ENCODE data around the gene LCN6.
A peak's percentile ranks its signal among the peaks of the same experiment; 100 is the strongest.
"Not testable (repeated sequence)": the region's sequence is repeated elsewhere in the genome, so short reads cannot be mapped to it uniquely, and the experiment has no call there.

The LCN6 gene

DNA sequence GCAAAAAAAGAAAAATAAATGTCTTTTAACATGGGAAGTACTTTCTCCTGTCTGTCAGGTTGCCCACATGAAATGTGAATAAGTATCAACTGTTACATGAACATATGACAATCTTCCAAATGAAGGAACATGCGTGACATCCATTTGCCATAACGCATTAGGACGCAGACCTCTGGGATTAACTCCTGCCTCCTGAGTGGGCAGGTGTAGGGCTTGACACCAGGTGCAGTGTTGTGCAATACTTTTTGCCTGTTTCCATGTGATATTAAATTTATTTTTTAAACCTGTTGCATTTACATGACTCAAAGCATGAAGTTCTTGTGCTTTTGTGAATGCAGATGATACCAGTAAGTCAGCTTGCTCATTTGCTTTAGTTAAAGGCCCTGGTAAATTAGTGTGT lies 34.1 kb upstream of the LCN6 start:
- no peak for DNase-seq

DNA sequence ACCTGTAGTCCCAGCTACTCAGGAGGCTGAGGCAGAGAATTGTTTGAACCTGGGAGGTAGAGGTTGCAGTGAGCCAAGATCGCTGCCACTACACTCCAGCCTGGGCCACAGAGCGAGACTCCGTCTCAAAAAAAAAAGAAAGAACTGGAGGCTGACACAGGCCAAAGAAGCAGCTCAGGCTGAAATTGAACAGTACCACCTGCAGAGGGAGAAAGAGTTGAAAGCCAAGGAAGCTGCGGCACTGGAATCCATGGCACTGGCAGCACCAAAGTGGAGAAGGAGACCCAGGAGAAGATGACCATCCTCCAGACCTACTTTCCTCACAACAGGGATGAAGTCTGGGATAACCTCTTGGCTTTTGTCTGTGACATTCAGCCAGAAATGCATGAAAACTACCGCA lies 31.5 kb upstream of the LCN6 start:
- no peak for DNase-seq

DNA sequence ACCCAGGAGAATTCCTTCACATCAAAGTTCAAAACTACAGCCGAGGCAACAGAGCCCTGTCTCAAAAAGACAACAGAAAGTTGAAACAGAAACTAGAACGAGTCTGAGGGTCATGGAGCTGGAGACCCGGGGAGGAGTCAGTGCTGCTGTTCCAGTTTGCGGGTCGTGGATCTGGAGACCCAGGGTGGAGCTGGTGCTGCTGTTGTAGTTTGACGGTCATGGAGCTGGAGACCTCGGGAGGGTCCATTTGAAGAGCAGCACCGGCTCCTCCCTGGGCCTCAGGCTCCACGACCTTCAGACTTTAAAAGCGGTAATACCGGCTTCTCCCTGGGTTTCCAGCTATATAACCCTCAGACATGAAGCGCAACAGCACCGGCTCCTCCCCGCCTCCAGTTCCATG lies 29.0 kb upstream of the LCN6 start:
- no peak for DNase-seq

DNA sequence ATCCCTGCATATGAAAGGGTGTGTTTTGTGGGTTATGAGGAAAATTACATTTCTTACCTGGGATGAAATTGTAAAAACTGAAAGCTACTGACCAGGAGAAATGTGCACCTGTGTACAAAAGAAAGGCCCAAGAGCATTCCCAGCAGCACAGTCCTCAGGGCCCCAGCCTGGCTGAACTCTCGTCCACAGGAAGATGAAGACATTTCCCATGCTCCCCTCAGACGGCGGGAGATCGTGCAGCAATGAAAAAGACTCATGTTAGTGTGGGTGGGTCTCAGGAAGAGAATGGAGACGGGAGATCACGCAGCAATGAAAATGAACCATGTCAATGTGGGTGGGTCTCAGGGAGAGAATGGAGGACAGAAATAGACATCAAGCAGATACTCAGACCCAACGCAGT lies 28.6 kb upstream of the LCN6 start:
- no peak for DNase-seq

DNA sequence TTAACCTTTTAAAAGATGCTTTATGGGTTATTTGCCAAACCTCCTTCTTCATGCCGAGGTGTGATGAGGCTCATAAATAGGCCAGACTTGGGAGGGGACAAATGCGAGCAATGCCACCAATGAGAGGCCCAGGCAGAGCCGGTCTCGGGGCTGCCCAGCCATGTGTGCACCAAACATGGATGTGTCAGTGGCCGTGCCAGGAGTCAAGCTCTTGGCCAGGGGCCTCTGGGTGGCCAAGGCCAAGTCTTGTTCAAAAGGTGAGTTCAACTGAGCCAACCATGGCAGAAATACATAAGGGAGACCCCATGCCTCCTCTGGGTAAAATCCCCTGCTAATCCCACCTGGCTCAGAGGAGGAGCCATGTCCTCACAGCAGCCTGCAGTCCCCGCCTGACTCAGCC lies 26.9 kb upstream of the LCN6 start:
- DNase-seq: no peak

DNA sequence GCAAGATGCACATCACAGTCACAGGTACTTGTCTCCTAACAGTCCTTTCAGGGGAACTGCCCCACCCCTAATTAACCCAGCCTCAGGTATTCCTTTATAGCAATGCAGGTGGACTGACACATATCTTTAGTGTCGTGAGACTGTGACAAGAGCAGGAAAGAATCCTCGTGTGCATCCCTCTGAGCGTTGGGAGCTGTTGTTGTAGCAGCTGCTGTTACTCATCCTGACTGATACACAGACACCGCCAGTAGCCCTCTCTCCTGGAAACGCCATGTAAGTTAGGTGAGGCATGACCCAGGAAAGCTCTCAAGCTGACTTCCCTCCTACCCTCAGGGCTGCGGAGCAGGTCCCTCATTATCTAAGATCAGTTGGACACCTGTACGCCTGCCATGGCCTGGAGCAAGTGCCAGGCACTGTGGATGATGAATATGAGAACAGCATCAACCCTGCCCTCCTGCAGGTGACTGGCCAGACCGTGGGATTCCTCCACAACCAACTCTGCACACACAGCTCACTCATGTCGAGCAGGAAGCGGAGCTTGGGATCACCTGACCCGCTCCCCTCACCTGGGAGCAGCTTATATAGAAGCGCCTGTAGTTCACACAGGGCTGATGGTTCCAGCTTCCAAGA lies 26.2 kb upstream of the LCN6 start:
- DNase-seq: no peak

DNA sequence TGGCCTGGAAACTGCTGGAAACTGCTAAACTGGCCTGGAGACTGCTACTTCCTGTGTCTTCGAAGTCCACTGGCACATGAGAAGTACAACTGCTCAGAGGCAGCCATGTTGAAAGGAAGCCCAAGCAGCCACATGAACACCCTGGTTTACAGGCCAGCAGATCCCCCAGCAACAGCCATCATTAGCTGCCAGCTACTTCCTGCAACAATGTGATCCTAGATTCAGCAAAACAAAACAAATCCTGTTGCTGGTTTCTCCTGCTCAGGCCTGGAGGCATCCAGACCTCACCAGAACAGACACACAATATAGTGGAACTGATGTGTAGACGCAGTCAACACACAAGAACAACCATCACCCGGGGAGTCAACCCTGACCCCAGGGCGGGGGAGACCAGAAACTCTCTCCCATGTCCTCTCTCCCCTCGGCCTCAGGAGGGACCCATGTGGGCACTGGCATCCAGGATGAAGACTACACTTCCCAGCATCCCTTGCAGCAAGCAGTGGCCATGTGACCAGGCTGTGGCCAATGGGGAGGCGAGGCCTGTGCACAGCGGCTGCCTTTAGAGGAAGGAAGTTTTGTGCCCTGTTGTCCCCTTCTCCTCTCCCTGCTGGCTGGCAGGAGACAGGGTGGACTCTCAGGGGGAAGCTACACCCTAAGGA lies 25.2 kb upstream of the LCN6 start:
- DNase-seq: no peak

DNA sequence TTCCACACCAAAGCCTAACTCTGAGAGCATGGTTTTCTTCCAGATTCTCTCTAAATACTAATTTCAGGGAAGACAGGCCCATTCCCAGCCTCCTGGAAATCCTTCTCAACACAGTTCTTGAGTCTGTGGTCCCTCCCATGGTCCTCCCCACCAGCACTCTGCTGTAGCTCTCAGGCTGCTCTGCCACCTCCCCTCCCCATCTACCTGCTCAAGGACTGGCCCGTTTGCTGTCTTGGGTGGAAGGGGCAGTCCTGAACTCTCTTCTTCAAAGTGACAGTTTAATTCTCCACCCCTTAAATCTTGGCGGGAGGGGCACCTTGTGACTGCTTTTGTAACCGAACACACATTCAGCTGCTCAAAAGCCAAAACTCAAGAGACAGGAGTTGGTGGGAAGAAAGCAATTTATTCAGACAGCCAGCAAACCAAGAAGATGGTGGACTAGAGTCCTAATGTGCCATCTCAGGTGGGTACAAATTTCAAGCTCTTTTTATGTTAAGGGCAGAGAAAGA lies 23.6 kb upstream of the LCN6 start:
- DNase-seq: no peak

DNA sequence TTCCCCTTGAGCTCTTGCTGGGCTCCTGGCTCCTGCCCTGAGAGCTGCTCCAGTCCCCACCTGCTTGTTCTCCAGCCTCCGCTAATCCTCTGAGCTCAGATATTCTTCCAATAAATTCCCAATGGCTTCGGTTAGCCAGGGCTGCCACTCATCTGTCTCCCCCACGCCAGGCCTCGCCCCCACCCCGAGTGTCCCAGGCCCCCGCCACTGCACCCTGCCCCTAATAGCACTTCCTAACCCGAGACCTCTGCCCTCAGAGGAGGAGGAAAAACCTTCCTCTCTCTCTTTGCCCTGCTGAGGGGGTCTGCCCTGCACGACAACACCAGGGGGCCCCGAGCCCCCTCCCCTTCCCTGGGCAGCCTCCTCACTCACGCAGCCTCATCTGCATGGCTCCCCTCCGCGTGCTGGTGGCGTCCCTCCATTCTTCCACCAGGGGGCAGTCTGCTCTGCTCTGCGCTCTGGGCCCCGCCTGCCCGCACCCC lies 21.4 kb upstream of the LCN6 start:
- peak; percentile 26 for DNase-seq

DNA sequence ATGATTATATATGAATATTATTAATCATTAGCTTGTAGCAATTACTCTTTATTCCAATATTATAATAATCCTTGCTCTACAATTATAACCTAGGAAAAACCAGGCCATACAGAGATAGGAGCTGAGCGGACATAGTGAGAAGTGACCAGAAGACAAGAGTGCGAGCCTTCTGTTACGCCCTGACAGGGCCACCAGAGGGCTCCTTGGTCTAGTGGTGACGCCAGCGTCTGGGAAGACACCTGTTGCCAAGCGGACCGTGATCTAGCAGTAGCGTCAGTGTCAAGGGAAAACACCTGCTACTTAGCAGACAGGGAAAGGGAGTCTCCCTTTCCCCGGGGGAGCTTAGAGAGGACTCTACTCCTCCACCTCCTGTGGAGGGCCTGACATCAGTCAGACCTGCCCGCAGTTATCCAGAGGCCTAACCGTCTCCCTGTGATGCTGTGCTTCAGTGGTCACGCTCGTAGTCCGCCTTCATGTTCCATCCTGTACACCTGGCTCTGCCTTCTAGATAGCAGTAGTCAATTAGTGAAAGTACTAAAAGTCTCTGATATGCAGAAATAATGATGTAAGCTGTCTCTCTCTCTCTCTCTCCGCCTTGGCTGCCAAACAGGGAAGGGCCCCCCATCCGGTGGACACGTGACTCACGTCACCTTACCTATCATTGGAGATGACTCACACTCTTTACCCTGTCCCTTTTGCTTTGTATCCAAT lies 18.2 kb upstream of the LCN6 start:
- peak; percentile 32 for DNase-seq

DNA sequence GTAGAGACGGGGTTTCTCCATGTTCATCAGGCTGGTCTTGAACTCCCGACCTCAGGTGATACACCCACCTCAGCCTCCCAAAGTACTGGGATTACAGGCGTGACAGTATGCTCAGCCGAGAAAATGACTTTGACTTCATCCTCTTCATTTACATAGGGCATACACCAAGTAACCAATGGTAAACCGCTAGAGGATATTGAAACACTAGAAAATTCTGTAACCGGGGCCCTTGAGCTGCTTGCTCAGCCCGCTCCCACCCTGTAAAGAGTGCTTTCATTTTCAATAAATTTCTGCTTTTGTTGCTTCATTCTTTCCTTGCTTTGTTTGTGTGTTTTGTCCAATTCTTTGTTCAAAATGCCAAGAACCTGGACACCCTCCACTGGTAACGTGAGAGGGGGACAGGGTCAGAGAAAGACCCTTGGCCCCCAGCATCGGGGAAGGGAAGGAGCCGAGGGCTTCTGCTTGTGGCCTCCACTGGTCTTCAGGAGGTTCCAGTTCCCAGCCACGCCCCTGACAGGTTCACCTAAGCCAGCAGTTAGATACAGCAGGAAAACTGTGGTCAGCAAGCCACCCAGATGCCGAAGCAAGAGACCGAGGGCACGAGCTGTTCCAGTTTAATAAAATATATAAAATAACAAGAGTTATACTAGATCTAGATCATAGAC lies 17.6 kb upstream of the LCN6 start:
- DNase-seq: not testable (repeated sequence)

DNA sequence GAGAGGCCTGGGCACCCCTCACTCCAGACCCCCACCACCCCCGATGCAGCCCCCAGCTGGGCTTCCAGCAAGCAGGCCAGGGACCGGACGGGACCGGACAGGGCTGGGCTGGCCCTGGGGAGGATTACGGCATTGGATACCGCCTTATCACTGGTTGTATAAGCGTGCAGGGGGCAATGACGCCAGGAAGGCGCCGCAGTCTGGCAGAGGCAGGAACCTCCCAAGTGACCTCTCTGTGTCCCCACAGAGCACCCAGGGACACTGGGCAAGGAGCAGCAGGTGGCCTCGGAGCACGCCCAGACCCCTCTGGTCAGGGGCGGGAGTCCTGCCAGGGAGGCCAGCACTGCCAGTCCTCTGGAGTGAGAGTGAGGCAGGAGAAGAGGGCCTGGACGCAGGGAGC lies 16.7 kb upstream of the LCN6 start:
- DNase-seq: no peak

DNA sequence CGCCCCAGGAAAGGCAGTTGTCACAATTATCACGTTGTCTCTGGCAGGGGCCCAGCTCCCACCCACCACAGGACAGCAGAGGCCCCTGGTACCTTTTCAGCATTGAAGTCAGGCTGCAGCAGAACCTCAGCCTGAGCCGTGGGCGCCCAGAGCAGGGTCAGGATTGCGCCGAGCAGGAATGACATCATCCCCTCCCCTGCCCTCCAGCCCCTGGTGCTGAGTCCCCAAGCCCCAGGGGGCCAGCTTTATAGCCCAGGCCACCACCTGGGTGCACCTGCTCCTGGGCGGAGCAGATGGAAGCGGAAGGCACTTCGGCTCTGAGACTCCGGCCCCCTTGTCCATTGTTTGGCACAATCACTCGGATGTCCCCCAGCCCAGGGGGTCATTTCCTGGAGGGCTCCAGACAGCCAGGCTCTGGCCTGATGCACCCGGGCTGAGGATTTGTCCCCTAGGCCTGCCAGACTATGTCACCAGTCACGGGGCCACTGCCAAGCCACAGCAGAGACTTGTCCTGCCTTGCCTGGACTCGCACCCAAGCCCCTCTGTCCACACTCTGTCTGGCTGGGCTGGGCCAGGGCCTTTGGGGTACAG lies 16.1 kb upstream of the LCN6 start, which contains the start of gene LCN15:
Gene LCN15 (minus strand): TSS at position 218 of the 591 bp plus-strand sequence. CDS start 30 bp downstream, at position 188.
- no peak for DNase-seq

DNA sequence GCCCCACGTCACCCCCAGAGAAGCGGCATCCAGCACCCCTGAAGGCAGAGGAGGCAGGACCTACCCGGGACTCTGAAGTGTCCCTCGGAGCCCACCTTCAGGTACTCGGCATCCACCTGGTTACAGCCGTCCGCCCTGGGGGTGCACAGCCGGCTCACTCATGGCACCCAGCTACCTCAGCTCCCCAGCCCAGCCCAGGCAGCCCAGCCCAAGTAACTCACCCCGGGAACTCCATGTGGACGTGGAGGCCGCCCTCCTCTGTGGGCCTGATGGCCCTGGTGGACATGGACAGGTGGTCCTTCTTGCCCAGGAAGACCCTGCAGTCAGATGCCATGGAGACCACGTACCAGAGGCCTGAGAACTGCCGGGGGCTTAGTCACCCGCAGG lies 15.3 kb upstream of the LCN6 start:
- no peak for DNase-seq

DNA sequence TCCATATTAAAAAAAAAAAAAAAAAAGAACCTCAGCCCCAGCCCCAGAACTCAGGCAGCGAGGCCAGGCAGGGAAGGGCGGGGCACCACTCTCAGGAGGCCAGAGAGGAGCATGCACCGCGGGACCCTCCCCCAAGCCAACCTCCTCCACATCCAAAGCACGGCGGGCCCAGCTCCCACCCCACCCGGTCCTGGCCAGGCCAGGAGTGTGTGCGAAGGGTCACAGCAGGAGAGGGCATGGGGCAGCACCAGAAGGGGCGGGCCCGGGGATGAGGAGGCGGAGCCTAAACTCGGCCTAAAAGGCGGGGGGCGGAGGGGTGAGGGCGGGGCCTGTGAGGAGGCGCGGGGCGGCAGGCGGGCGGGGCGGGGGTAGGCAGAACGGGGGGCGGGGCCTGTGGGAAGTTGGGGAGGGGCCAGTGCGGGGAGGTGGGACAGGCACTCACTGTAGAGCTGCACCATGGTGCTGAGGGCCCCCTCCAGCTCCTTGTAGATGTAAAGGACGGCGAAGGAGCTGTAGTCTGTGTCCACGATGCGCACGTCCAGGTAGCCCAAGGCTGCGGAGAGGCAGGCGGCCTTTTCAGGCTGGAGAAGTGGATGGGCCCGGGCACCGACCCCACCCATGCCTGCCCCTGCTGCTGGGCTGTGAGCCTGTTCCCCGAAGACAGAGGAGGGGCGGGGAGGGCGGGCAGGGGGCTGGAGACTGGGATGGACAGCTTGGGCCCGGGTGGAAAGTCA lies 14.8 kb upstream of the LCN6 start:
- DNase-seq: peak; percentile 18

DNA sequence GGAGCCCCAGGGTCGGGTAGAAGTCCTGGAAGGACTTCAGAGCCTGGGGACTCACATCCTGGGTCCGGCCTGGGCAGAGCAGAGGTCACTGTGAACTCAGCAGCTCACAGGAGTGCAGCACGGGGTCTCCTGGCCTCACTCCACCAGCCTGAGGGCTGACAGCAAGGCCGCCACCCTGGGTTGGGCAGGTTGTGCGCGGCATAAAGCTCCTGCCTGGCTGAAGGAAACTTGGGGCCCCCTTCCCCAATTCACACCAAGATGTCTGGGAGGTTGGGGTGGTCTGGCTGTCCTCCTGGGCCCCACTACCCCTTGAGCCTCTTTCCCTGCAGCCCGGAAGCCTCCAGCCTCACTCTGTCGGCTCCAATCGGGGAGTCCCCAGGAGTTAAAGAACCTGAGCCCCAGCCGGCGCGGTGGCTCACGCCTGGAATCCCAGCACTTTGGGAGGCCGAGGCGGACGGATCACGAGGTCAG lies 13.9 kb upstream of the LCN6 start:
- DNase-seq: no peak

DNA sequence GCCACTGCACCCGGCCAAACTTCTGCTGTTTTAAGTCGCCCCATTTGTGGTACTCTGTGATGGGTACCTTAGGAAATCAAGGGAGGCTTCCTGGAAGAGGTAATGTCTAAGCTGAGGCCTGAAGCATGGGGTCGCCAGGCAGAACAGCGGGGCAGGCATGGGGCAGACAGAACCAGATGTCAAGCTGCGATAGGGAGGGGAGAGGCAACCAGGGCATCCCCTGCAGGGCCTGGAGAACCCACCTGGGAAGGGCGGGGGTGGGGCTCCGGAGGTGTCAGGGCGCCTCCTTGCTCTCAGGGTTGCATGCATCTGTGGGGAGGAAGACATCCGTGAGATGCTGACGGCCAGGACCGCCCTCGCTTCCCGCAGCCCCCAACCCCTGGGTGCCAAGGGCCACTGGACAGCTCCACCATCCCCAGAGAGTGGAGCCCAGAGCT lies 13.2 kb upstream of the LCN6 start:
- no peak for DNase-seq

DNA sequence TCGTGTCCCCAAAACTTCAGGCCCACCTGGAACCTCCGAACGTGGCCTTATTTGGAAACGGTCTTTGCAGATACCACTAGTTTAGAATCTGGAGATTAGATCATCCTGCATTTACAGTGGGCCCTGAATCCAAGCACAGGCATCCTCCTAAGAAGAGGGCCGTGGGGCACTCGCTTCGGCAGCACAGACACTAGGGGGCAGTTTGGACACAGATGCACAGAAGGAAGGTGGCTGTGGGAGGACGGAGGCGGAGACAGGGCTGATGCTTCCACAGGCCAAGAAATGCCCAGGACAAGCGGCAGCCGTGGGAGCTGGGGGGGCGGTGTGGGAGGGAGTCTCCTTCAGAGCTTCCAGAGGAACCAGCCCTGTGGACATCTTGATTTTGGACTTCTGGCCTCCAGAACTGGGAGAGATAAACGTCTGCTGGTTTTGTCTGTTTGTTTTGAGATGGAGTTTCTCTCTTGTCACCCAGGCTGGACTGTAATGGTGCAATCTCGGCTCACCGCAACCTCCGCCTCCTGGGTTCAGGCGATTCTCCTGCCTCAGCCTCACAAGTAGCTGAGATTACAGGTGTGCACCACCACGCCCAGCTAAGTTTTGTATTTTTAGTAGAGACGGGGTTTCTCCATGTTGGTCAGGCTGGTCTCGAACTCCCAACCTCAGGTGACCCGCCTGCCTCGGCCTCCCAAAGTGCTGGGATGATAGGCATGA lies 12.7 kb upstream of the LCN6 start:
- DNase-seq: not testable (repeated sequence)

DNA sequence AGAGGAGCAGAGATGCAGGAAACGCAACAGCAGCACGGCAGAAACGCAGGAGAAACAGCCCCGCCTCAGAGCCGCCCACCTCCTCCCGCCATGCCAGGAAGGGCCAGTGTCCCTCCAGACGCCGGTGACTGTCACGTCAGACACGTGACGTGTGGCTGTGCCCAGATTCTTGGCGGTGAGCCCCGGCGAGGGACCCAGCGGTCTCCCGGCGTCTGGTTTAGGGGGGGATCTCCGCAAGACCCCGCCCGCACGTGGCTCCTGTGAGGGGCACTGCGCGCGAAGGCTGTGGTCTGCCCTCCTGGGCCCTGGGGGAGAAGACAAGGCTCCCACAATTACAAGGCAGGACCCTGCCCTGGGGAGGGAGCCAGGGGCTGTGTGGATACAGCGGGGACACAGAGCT lies 12.1 kb upstream of the LCN6 start:
- no peak for DNase-seq

DNA sequence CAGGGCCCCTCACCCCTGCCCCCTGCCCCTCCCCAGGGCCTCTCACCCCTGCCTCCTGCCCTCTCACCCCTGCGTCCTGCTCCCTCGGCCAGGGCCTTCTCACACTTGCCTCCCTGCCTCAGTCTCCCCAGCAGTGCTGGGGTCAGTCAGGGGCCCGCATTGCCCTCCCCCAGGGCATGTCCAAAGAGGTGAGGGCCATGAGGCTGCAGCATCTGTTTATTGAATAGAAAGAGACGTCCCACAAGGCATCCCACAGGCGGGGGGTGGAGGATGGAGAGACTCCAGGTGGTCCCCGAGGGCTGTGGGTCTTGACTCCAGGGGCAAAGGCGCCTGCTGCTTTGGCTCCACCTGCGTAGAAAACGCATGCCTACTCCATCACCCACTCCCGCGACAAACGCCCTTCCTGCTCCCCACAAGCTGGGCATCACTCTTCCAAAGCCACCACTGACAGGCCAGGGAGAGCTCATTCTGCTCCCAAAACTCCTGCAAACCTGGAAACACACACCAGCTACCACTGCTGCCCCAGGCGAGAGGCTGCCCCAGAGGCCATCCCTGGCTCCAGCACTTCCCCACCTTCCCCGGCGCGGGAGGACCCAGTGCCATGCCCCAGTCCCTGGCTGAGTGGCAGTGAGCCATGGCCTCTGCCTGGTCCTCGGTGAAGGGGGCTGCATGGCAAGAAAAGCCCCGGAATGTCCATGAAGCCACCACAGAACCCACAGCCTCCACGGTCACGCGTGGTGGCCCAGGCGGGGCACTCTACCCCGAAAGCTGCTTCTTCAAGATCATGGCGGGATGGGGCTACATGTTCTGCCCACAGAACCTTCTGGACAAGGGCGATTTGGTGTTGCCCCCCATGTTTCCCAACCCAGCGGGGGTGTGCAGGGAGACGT lies 11.4 kb upstream of the LCN6 start:
- no peak for DNase-seq

Measured in effector CD4-positive, alpha-beta T cell (primary cell).